Measurements from ENCODE around the gene RPS27. TPM values are rescaled to one million over a fixed set of nuclear protein-coding genes. Genes with fewer than 3 reads are reported as not detected.
A peak's percentile ranks its signal among the peaks of the same experiment; 100 is the strongest.

Gene RPS27
- total and polyA plus RNA-seq, 2 of the 13 experiments (the other 11 are each of a cell fraction or from before 2014, with no cell fraction given): 3,737 to 9,964 TPM

DNA sequence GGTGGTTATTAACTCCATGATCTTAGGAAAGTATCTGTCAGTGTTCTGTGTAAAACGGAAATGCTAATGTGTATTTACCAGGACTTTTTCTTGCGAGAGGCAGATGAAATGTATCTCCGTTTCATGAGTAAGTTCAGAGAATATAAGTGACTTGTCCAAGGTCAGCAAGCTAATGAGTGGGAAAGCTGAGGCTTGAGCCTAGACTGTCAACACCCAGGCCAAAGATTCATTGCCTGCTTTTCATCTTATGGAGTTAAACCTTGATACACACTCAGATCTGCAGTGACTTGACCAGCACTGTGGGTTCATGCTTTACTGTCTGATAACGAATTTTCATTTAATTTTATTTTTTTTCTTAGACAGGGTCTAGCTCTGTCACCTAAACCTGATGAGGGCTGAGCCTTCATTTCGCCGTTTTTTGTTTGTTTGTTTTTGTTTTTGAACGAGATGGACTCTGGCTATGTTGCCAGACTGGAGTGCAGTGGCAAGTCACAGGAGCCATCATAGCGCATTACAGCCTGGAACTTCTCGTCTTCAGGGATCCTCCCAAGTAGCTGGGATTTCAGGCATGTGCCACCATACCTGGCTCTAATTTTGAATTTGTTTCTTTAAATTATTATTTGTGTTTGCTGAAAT lies 12.2 kb upstream of the RPS27 start (continued):
- TF ChIP-seq PAXIP1 (CRISPR knock-in tag; conservative IDR thresholded peaks at IDR 0.05): 0 out of 2 replicates have a peak, but pooled peaks have one; percentile 9
- TF ChIP-seq AGO2 (optimal IDR thresholded peaks at IDR 0.05; ENCODE audit: low read depth, low read length): no peak
- TF ChIP-seq ATF6 (CRISPR knock-in tag; conservative IDR thresholded peaks at IDR 0.05): 0 out of 2 replicates have a peak, but pooled peaks have one; percentile 30
- no peak for TF ChIP-seq CHD2 (IDR thresholded peaks at IDR 0.05; ENCODE audit: low read depth, low read length)
- TF ChIP-seq RFX5 (IDR thresholded peaks at IDR 0.05; ENCODE audit: low read depth, low read length): no peak
- 0 out of 2 replicates have a peak, but pooled peaks have one; percentile 0 for TF ChIP-seq BCL6 (CRISPR knock-in tag; IDR thresholded peaks at IDR 0.05)
- no peak for TF ChIP-seq UBTF (CRISPR knock-in tag; IDR thresholded peaks at IDR 0.05)
- no peak for TF ChIP-seq SALL1 (CRISPR knock-in tag; IDR thresholded peaks at IDR 0.05)
- TF ChIP-seq SIN3A (IDR thresholded peaks at IDR 0.05; ENCODE audit: borderline replicate concordance, low read depth, low read length): no peak
- TF ChIP-seq ZKSCAN8 (CRISPR knock-in tag; IDR thresholded peaks at IDR 0.05; ENCODE audit: borderline replicate concordance): 0 out of 2 replicates have a peak, but pooled peaks have one; percentile 0
- 0 out of 2 replicates have a peak, but pooled peaks have one; percentile 8 for TF ChIP-seq HMG20A (CRISPR knock-in tag; IDR thresholded peaks at IDR 0.05; ENCODE audit: borderline replicate concordance)
- 0 out of 2 replicates have a peak, but pooled peaks have one; percentile 6 for TF ChIP-seq ZSCAN9 (CRISPR knock-in tag; IDR thresholded peaks at IDR 0.05; ENCODE audit: borderline replicate concordance)
- TF ChIP-seq ZSCAN22 (CRISPR knock-in tag; IDR thresholded peaks at IDR 0.05): 0 out of 2 replicates have a peak, but pooled peaks have one; percentile 28
